Activated CD4-positive, alpha-beta T cell treated with anti-CD3 and anti-CD28 coated beads, Interleukin-2, amount 50 U/mL, for 16 hours (primary cell): ENCODE measurements around the gene ARID3C.
A peak's percentile ranks its signal among the peaks of the same experiment; 100 is the strongest.

Source experiments
- DNase-seq: peaks from one replicate; pipeline ENCODE4 v3.0.0-alpha.2; 2020

The ARID3C gene

GRCh38 chr9:34627716-34628655, 880 bp downstream of the ARID3C start:
- no peak for DNase-seq

- no peak for DNase-seq
Observed at GRCh38 chr9:34625186-34625486, 3.7 kb downstream of the ARID3C start.

GRCh38 chr9:34624475-34625185, 4.2 kb downstream of the ARID3C start:
- DNase-seq = no peak

- DNase-seq = no peak
Observed at GRCh38 chr9:34623374-34624235, 5.3 kb downstream of the ARID3C start.

- DNase-seq = peak; percentile 96
Observed at GRCh38 chr9:34620061-34620994, 8.5 kb downstream of the ARID3C start, which contains the start of gene DCTN3. TSS of gene DCTN3 (minus strand) at chr9:34620495. CDS start at chr9:34620464, 31 bp downstream.

GRCh38 chr9:34615132-34615531, 13.7 kb downstream of the ARID3C start:
- no peak for DNase-seq

GRCh38 chr9:34612788-34613390, 16.0 kb downstream of the ARID3C start:
- DNase-seq = peak; percentile 83

- DNase-seq = peak; percentile 81
Observed at GRCh38 chr9:34611811-34612787, 16.8 kb downstream of the ARID3C start, which contains the start of gene RPP25L. TSS of gene RPP25L (minus strand) at chr9:34612097. CDS start at chr9:34611296, 801 bp downstream.

- no peak for DNase-seq
Observed at GRCh38 chr9:34611251-34611810, 17.5 kb downstream of the ARID3C start.

GRCh38 chr9:34610434-34611206, 18.2 kb downstream of the ARID3C start:
- DNase-seq = no peak

- DNase-seq = no peak
Observed at GRCh38 chr9:34607331-34607730, 21.5 kb downstream of the ARID3C start.

GRCh38 chr9:34606905-34607304, 22.0 kb downstream of the ARID3C start:
- DNase-seq = no peak

- DNase-seq = no peak
Observed at GRCh38 chr9:34606190-34606589, 22.7 kb downstream of the ARID3C start.

- peak; percentile 82 for DNase-seq
Observed at GRCh38 chr9:34603610-34604231, 25.1 kb downstream of the ARID3C start.

GRCh38 chr9:34601937-34602573, 26.8 kb downstream of the ARID3C start:
- DNase-seq = no peak

- DNase-seq = no peak
Observed at GRCh38 chr9:34600908-34601307, 28.0 kb downstream of the ARID3C start.

- no peak for DNase-seq
Observed at GRCh38 chr9:34599546-34599945, 29.3 kb downstream of the ARID3C start.

GRCh38 chr9:34594177-34594576, 34.7 kb downstream of the ARID3C start:
- DNase-seq = no peak
